HL-60/S4 (cell line): Measurements from ENCODE around the gene MYO18A.

ENCODE experiments used
- in situ Hi-C: fragments of 300-500 bp; cut with MboI; formaldehyde crosslinking; loops from 2 replicates; pipeline ENCODE4 v1.14.3; 2022; ENCODE audit warnings: low sequenced_read_pairs

The MYO18A gene

DNA sequence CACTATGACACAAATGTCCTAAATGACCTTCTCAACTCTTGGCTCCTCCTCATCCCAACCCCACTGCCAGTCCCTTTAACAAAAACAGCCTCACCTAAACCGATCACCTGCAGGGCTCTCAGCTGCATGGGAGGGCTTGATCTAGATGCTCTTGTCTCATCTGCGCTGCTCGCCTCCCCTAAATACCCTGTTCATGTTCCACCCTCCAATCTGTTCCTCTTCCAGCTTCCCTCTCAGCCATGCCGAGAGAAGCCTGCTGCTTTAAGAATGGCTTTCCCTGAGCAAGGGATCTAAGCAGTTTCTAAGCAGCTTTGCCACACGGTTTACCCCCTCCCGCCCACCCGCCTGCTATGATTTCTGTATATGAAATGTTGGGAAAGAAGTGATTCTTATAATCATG lies 113.6 kb downstream of the MYO18A start:
- in situ Hi-C loops: no loop called here

DNA sequence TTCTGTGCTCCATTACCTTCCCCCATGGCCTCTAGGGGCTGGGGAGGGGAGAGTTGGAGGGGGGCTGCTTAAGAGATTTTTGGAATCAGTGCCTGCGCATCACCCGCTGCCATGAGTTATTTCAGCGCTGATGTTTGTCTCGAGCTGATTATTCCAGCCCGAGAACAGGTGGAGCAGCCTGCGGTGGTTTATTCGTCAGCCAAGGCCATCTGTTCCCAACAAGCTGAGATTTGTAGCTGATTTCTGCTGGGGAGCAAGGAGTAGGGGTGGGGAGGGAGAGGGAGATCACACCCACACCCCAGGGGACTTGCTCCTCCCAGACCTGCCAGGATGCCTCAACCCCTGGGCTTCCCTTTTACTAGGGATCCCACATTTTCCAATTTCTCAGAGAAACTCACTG lies 114.2 kb downstream of the MYO18A start:
- in situ Hi-C loops: no loop called here

DNA sequence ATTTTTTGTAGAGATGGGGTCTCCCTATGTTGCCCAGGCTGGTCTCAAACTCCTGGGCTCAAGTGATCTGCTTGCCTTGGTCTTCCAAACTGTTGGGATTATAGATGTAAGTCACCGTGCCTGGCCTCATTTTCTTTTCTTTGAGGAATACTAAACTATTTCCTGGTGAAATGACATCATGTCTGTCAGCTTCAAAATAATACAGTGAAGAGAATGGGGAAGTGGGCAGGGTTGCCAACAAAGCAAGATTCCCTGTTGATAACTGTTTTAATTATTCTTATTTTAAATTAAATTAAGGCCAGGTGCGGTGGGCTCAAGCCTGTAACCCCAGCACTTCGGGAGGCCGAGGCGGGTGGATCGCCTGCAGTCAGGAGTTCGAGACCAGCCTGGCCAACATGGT lies 116.2 kb downstream of the MYO18A start:
- in situ Hi-C loops: no loop called here

DNA sequence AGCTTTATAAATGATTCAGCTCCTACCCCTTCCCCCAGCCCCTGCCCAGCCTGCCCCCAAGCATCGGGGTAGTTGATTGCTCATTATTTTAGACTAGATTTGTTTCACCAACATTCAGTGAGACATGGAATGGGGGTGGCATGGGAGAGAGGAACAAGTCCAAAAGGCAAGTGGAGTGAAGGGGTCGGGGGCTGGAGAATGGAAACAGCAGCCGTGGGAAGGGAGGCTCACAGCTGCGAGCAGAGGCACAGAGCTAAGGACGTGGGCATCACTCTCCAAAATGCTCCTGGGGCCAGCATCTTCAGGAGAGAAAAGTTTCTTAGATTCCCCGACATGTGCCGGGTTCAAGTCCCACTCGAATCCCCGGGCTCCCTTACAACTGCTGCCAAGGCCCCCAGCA lies 118.0 kb downstream of the MYO18A start:
- in situ Hi-C loops: no loop called here

DNA sequence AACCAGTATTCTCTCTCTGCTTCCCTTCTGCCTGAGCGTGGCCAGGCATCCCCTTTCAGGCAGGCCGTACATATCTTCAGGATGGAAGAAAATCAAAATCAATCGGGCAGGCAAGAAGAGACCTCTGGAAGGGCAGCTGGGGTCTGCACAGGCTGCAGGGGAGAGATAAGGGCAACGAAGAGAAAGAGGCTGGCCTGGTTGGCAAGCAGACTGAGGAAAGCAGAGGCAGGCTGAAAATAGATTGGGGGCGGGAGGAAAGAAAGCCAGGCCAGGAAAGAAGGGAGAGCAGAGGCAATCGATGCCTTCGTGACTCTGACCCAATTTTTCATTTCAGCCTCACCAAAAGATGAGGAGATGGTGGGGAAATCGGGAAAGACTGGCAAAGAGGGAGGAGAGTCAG lies 119.2 kb downstream of the MYO18A start:
- in situ Hi-C loops: no loop called here

DNA sequence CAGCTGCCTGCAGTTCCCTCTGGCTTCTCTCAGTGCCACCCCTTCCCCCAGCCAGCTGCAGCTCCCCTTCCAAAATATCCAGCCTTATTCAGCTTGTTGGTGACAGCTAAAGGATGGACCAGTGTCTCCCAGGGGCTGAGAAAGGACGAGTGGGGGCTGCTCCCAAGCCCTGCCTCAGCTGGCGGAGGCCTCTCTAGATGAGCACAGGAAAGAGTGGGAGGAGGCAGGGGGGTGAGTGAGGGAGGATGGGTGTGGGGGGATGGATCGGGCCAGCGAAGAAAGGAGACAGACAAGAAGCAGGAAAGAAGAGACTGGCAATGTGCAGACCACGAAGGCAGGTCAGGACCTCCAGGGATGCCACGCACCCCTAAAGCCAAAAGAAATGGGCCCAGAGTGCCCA lies 119.7 kb downstream of the MYO18A start:
- in situ Hi-C loops: no loop called here

DNA sequence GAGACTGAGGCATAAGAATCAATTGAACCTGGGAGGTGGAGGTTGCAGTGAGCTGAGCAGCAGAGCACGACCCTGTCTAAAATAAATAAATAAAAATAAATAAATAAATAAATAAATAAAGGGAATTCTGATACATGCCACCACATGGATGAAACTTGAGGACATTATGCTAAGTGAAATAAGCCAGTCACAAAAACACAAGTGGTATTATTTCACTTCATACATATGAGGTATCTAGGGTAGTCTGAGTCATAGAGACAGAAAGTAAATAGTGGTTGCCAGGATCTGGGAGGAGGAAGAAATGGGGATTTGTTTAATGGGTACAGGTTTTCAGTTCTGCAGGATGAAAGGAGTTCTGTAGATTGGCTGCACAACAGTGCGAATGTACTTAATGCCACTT lies 120.9 kb downstream of the MYO18A start:
- in situ Hi-C loops: no loop called here

DNA sequence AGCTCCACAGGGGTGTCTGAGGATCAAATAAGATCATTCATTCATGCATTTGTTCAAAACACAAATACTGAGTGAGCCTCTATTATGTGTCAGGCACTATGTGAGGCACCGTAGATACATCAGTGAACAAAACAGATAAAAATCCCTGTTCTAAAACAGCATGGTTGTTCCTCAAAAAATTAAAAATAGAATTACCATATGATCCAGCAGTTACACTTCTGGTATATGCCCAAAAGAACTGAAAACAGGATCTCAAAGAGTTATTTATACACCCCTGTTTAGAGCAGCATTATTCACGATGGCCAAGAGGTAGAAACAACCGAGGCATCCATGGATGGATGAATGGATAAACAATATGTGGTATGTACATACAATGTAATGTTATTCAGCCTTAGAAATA lies 121.8 kb downstream of the MYO18A start:
- in situ Hi-C loops: no loop called here

DNA sequence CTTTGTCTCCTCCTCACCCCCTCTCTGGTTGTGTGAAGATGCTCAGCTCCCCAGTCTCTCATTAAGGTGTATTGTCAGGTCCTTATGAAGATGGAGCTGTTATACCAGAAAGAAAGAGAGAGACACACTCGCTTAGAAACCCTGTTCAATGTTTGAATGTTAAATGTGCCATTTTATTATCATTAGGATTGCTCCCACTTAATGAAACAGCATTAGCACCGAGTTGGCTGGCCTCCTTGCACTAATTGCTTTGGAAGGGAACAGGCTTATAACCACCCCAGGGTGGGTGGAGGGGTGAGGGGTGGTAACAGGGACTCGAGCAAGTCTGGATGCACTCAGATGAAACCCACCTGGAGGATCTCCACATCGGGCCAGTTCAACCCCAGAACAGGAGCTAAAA lies 122.8 kb downstream of the MYO18A start:
- in situ Hi-C loops: no loop called here

DNA sequence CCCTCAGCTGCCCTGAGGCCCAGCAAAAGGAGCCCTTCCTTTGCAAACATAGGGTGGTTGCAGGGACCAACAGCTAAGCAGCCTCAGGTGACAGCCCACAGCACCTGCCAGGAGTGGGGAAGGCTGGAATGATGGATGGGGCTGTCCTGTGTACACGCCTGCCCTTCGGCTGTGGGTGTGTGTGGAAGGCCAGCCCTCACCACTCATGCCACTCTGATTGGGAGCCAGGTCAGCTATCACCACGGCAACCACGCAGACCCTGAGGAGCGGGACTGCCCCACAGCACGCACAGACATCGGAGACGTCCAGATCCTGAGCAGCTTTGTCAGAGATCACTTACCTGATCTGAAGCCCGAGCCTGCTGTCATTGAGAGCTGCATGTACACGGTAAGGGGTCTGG lies 125.4 kb downstream of the MYO18A start:
- in situ Hi-C loops: no loop called here

DNA sequence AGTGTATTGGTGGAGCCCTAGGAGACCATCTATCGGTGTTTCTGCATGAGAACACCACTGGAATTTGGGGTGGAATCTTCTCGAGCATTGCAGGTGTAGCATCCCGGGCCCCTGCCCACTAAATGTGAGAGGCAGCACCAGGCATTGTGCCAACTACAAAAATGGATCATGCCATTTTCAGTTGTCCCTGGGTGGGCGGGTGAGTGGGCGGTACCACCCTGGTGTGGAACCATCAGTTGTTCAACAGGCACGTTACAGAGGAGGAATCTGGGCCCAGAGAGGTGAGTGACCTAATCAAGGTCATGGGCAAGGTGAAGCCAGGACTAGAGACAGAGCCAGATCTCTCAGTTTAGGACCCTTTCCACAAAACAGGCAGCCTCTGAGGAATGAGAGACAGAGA lies 128.5 kb downstream of the MYO18A start:
- in situ Hi-C loops: no loop called here

DNA sequence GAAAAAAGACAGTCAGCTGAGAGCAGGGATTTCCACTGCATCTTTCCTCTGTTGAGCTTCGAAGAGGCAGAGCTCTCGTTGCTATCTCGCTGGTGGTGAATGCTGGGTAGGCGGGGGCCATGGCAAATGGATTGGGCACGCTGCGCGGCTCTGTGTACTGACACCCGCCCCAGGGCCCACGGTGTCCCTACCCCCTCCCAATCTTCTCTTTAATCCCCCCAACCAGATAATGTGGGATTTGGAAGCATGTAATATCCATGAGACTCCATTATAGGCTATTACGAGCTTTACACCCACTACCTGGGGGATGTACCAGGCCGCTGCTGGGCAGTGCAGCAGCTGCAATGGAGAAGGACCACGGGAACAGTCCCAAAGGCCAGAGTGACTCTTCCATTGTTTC lies 129.0 kb downstream of the MYO18A start:
- in situ Hi-C loops: no loop called here

DNA sequence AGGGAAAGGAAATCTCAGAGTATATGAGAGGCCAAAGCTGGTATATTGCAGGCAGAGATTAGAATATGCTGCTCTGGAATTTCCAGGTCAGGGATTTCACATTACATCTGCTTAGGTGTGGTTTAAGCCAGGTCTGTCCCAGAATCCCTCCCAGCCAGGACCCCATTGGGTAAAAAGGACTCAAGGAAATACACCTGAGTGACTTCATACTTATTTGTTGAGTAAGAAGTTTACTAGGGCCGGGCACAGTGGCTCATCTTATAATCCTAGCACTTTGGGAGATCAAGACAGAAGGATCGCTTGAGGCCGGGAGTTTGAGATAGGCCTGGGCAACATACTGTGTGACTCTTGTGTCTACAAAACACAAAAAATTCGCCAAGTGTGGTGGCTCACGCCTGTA lies 130.0 kb downstream of the MYO18A start:
- in situ Hi-C loops: no loop called here

DNA sequence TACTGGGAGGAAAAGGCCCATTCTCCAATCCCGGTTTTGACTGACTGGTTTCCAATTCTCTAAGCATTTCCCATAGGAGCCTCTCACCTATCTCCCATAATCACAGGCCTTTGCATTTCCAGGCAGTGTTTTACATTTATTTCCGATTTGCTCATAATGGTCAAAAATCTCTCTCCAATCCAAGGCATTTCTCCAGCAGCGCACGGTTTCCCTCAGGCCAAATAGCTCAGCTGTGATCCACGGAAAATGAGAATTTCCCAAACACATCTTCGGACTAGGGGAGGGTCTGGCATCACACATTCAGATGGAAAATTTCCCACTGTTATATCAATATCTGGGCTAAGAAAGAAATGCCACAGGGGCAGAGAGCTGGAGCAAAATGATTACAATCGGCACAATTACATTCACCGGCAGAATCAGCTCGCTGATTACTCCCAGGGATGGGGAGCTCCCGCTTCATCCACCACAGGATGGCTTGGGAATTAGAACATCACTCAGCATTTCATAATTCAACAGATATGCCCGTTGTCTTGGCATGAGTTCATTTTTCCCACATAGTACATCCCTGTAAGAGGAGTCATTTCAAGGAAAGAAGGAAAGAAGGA lies 130.6 kb downstream of the MYO18A start:
- in situ Hi-C loops: no loop called here

DNA sequence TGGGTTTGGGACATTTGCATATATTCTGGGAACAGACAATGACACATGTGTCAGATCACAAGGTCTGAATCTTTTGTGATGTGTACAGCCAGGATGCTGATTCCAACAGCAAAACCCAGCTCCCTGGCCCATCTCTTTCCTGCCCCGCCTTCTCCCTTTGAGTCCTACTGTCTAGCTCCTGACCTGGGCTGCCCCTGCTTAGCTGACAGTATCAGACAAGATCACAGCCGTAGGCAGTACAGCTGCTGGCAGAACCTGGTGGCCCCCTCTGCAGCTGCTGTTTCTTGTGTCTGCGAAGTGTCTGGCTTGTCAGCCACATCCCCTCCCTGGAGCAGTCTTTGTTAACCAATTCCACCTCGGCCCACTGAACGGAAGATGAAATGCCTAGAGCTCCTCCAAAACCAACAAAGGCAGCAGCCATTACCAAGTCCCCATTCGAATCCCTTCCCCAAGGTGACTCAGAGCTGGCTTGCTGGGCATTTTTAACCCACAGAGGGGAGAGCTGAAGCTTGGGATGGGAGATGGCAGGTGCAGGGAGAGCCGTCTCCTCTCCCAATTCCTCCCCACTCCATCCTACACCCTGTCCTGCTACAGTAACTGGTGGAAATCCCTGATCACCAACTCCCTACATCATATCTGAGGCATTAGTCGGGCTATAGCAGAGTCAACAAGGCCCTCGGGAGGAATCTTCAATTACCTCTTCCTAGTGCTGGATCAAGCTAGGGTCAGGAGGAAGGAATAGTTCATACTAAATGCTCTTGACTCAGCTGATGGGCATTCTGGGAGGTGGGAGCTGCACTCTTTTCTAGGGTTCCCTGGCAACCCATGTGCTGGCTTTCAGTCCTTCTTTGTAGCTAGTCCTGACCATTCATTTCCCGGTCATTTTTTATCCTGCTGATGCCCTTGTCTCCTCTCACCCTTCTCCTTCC lies 131.5 kb downstream of the MYO18A start:
- in situ Hi-C loops: no loop called here

DNA sequence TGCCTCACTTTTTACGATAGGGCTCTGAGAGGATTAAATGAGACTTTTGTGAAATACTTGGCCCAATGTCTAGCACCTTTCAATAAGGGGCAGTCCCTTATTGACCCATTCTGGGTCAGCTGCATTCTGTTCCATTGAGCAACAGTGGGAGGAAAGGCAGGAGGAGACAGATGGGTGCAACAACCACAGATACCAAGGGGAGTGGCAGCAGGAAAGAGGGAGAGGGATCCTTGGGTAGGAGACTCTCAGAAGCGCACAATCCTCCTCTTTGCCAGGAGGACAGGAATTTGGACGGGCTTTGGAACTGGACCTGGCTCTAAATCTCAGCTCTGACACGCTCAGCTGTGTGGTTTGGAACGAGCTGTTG lies 133.7 kb downstream of the MYO18A start:
- in situ Hi-C loops: no loop called here

DNA sequence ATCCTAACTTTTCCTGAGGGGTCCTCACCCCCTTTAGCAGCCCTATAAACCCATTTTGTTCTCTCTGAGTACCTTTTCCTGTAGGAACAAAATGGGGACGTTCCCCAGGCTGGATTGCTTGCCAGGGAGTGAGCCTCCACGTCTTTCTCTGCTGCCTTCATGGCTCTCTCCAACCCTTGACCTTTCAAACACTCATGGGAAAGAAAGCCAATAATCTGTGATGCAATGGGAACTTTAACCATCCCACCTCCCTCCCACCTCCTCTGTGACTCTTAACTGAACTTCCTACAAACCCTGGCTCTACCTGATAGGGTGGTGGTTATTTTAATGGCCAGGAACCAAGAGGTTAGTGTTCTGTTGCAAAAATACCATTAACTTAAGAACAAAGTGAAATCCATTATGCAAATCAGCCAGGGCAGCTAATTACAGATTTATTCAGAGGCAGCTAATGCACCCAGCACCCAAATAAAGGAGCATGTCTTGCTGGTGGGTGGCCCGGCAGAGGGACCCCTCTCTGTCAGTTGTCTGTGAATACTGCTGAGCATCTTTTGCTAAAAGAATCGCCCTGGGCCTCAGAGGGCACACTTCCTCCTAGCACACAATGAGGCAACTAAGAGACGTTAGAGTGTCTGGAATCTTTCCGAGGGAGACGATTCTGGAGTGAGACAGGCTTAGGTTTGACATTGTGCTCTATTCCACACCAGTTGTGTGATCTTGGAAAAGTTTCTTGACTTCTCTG lies 134.3 kb downstream of the MYO18A start:
- in situ Hi-C loops: no loop called here

DNA sequence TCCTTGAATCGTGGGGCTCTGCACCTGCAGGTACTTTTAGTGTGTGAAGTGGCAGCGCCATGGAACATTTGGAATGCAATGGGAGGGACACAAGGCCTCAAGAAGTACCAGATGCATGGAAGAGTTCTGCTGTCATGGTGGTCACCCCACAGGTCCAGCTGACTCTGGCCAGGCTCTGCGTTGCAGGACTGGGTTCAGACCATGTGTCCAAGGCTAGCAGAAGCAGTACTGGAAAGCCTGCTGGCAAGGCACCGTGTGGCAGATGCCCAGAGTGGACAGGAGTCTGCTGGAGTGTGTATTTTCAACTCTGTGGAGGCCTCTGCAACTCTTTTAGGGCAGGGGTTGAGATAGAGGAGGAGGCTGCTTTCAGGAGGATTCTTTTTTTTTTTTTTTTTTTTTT lies 135.2 kb downstream of the MYO18A start:
- in situ Hi-C loops: no loop called here

DNA sequence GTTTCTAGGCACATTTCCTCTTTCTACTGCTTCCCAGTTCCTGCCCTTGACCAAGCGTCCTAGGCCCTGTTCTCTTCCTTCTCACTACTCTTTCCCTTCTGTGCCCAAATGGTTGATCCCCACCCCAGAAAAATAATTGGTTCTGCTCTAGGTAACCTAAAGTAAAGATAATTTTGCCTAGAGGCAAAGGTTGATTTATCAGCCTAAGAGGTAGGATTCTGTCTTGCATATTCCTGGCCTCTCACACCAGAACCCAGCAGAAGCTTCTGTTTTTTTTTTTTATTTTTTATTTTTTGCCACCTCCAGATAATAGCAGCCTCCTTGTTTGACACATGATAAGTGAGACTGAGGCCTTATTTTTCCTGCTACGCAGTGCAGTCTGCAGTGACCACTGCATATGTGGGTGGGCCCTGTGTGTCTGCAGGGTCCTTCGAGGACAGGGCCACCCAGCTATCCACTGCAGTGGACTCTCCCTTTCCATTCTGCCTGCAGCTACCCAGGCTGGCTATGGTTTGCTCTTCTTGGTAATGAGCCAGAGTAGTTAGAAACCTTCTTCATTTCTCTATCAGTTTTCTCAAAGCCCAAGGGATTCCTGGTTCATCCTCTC lies 136.6 kb downstream of the MYO18A start:
- in situ Hi-C loops: no loop called here

DNA sequence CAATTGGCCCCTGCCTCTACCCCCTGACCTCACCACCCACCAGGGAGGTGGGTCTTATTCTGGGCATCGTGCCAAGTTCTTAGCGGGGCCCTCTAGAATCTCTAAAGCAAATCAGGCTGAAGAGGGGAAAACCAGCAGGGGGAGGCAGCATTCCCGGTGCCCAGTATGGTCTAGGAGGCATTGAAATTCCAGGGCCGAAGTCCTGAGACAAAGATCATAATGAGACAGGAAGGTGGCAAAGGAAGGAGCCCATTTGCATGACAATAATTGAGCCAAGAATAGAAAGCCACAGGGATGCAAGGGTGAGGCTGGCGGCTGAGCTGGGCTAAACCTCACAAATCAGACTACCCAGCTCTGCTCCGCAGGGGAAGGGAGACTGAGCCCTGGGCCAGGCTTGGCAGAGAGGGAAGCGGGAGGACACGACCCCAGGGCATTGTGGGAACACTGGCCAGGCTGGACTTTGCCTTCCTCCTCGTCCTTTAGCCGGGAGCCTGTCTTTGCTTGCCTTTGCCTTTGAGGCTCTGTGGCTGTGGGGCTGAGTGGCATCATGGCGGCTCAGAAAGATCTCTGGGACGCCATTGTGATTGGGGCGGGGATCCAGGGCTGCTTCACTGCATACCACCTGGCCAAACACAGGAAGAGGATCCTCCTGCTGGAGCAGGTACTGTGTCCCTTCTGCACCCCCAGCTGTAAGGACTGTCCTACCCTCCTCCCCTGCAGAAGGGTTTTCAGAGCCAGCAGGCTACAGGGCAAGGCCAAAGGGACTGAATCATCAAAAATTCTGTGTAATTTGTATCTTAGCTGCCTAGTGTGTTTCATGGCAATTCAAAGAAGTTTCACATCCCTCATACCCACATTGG lies 137.3 kb downstream of the MYO18A start, which contains the start of gene PIPOX:
Gene PIPOX, plus strand, starts transcription at position 463 of the 860 bp plus-strand sequence. Its CDS starts 85 bp downstream, at position 548.
- in situ Hi-C loops: no loop called here
